Neural cell (in vitro differentiated cells): ENCODE measurements around the gene LRRK2. TPM values are rescaled to one million over a fixed set of nuclear protein-coding genes. Genes with fewer than 3 reads are reported as not detected.

ENCODE experiments used
- H2AFZ ChIP-seq: fragments of 200-600, 300-800 bp; sonication (generic), shearing (Covaris generic); 2 replicates; pipeline ENCODE4 v1.6.0; 2014; ENCODE audit warnings: low read depth, mild to moderate bottlenecking, antibody characterized with exemption, low read length, moderate library complexity
- H3F3A ChIP-seq: fragments of 200-600 bp; shearing (Covaris generic); 2 replicates; pipeline ENCODE4 v1.6.1; 2016; ENCODE audit warnings: mild to moderate bottlenecking, moderate library complexity, mixed read lengths, antibody characterized with exemption, low read length; ENCODE audit not compliant: insufficient read depth, poor library complexity, severe bottlenecking
- H3K27ac ChIP-seq: fragments of 200-600, 300-800 bp; sonication (generic), shearing (Covaris generic); 2 replicates; pipeline ENCODE4 v1.5.1; 2014; ENCODE audit warnings: mild to moderate bottlenecking, low read length, moderate library complexity
- H3K27me3 ChIP-seq: fragments of 300-800, 200-600 bp; sonication (generic), shearing (Covaris generic); 2 replicates; pipeline ENCODE4 v1.6.0; 2014; ENCODE audit warnings: mild to moderate bottlenecking, low read depth, low read length, moderate library complexity; ENCODE audit not compliant: insufficient read depth
- H3K36me3 ChIP-seq: fragments of 300-800, 200-600 bp; sonication (generic), shearing (Covaris generic); 2 replicates; pipeline ENCODE4 v1.5.1; 2014; ENCODE audit warnings: mild to moderate bottlenecking, antibody characterized with exemption, low read length, moderate library complexity; ENCODE audit not compliant: insufficient read depth
- H3K4me2 ChIP-seq: fragments of 300-800, 200-600 bp; sonication (generic), shearing (Covaris generic); 2 replicates; pipeline ENCODE4 v1.6.0; 2014; ENCODE audit warnings: mild to moderate bottlenecking, low read length
- H3K4me3 ChIP-seq: fragments of 300-800, 200-600 bp; sonication (generic), shearing (Covaris generic); 2 replicates; pipeline ENCODE4 v1.5.1; 2014; ENCODE audit warnings: mild to moderate bottlenecking, low read length, moderate library complexity
- H3K79me2 ChIP-seq: fragments of 200-600 bp; shearing (Covaris generic); replicated peaks from 2 replicates; pipeline ENCODE4 v1.6.0; 2014; ENCODE audit warnings: mild to moderate bottlenecking, low read length, moderate library complexity; ENCODE audit not compliant: insufficient read depth
- H3K9ac ChIP-seq: fragments of 300-800, 200-600 bp; sonication (generic), shearing (Covaris generic); 2 replicates; pipeline ENCODE4 v1.6.1; 2016; ENCODE audit warnings: mild to moderate bottlenecking, low read length, mixed read lengths
- H3K9me2 ChIP-seq: fragments of 200-600 bp; shearing (Covaris generic); 2 replicates; pipeline ENCODE4 v1.6.1; 2016; ENCODE audit warnings: mild to moderate bottlenecking, low read length, mixed read lengths; ENCODE audit not compliant: insufficient read depth
- H3K9me3 ChIP-seq: fragments of 200-600, 300-800 bp; sonication (generic), shearing (Covaris generic); 2 replicates; pipeline ENCODE4 v1.6.1; 2016; ENCODE audit warnings: mild to moderate bottlenecking, mixed run types, low read length, moderate library complexity, mixed read lengths
- H4K20me1 ChIP-seq: fragments of 200-600 bp; shearing (Covaris generic); 2 replicates; pipeline ENCODE4 v1.6.1; 2016; ENCODE audit warnings: mild to moderate bottlenecking, mixed run types; ENCODE audit not compliant: insufficient read depth
- EP300 ChIP-seq: fragments of 450-650 bp; conservative IDR thresholded peaks from 2 replicates; pipeline ENCODE4 v1.6.1; 2014; ENCODE audit warnings: antibody characterized with exemption, mild to moderate bottlenecking, moderate library complexity; ENCODE audit not compliant: poor library complexity, severe bottlenecking
- EZH2 ChIP-seq: fragments of 200-600, 300-800 bp; shearing (Covaris generic), sonication (generic); IDR thresholded peaks from 2 replicates; pipeline ENCODE4 v1.6.1; 2014; ENCODE audit warnings: antibody characterized with exemption, low read length, borderline replicate concordance, mild to moderate bottlenecking; ENCODE audit not compliant: insufficient read depth, poor library complexity, severe bottlenecking
- MXI1 ChIP-seq: fragments of 450-650 bp; conservative IDR thresholded peaks from 2 replicates; pipeline ENCODE4 v1.6.1; 2014; ENCODE audit warnings: antibody characterized with exemption, mild to moderate bottlenecking; ENCODE audit not compliant: poor library complexity, severe bottlenecking
- POLR2AphosphoS5 ChIP-seq: IDR thresholded peaks from 2 replicates; pipeline ENCODE4 v1.6.1; 2012
- RAD21 ChIP-seq: fragments of 450-650 bp; conservative IDR thresholded peaks from 2 replicates; pipeline ENCODE4 v1.6.1; 2014; ENCODE audit warnings: antibody characterized with exemption, mild to moderate bottlenecking, moderate library complexity
- SMC3 ChIP-seq: fragments of 450-650 bp; conservative IDR thresholded peaks from 2 replicates; pipeline ENCODE4 v1.6.1; 2014; ENCODE audit warnings: antibody characterized with exemption, mild to moderate bottlenecking, moderate library complexity; ENCODE audit not compliant: poor library complexity
- TAF1 ChIP-seq: IDR thresholded peaks from 2 replicates; pipeline ENCODE4 v1.6.1; 2012; ENCODE audit warnings: low read depth
- polyA plus RNA-seq: library from polyadenylated mRNA; depleted of rRNA; stranded (reverse); fragments of >200 nt; gene quantifications from 2 replicates; pipeline ENCODE4 v1.2.3, GENCODE V29; 2014
- TF ChIP-seq, protein P1 (sequence below): fragments of 450-650 bp; IDR thresholded peaks from 2 replicates; pipeline ENCODE4 v1.5.1; 2014; ENCODE audit warnings: antibody characterized with exemption, mild to moderate bottlenecking, moderate library complexity; ENCODE audit not compliant: poor library complexity, severe bottlenecking
- TF ChIP-seq, protein P2 (sequence below): IDR thresholded peaks from 2 replicates; pipeline ENCODE4 v1.6.1; 2012; ENCODE audit warnings: borderline replicate concordance

LRRK2 gene
- polyA plus RNA-seq, 1 donor from 2014 or later: 0.54 TPM

GRCh38 chr12:40390980-40391379, 166.2 kb downstream of the LRRK2 start:
- TF ChIP-seq SMC3 (no peak), MXI1 (no peak), TAF1 (no peak), EP300 (no peak), RAD21 (no peak), POLR2AphosphoS5 (no peak), EZH2 (no peak)
- TF ChIP-seq, protein P1, sequence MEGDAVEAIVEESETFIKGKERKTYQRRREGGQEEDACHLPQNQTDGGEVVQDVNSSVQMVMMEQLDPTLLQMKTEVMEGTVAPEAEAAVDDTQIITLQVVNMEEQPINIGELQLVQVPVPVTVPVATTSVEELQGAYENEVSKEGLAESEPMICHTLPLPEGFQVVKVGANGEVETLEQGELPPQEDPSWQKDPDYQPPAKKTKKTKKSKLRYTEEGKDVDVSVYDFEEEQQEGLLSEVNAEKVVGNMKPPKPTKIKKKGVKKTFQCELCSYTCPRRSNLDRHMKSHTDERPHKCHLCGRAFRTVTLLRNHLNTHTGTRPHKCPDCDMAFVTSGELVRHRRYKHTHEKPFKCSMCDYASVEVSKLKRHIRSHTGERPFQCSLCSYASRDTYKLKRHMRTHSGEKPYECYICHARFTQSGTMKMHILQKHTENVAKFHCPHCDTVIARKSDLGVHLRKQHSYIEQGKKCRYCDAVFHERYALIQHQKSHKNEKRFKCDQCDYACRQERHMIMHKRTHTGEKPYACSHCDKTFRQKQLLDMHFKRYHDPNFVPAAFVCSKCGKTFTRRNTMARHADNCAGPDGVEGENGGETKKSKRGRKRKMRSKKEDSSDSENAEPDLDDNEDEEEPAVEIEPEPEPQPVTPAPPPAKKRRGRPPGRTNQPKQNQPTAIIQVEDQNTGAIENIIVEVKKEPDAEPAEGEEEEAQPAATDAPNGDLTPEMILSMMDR: no peak
- TF ChIP-seq, protein P2, sequence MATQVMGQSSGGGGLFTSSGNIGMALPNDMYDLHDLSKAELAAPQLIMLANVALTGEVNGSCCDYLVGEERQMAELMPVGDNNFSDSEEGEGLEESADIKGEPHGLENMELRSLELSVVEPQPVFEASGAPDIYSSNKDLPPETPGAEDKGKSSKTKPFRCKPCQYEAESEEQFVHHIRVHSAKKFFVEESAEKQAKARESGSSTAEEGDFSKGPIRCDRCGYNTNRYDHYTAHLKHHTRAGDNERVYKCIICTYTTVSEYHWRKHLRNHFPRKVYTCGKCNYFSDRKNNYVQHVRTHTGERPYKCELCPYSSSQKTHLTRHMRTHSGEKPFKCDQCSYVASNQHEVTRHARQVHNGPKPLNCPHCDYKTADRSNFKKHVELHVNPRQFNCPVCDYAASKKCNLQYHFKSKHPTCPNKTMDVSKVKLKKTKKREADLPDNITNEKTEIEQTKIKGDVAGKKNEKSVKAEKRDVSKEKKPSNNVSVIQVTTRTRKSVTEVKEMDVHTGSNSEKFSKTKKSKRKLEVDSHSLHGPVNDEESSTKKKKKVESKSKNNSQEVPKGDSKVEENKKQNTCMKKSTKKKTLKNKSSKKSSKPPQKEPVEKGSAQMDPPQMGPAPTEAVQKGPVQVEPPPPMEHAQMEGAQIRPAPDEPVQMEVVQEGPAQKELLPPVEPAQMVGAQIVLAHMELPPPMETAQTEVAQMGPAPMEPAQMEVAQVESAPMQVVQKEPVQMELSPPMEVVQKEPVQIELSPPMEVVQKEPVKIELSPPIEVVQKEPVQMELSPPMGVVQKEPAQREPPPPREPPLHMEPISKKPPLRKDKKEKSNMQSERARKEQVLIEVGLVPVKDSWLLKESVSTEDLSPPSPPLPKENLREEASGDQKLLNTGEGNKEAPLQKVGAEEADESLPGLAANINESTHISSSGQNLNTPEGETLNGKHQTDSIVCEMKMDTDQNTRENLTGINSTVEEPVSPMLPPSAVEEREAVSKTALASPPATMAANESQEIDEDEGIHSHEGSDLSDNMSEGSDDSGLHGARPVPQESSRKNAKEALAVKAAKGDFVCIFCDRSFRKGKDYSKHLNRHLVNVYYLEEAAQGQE: no peak
- Histone ChIP-seq H3K4me3 (no peak overlapping the region), H3F3A (no peaks in the 10 kb centered on the region), H2AFZ (no peak overlapping the region), H4K20me1 (no peaks in the 10 kb centered on the region), H3K27me3 (no peaks in the 10 kb centered on the region), H3K79me2 (no peaks in the 10 kb centered on the region), H3K9me3 (no peaks in the 10 kb centered on the region), H3K4me2 (no peak overlapping the region), H3K9ac (no peak overlapping the region), H3K9me2 (no peaks in the 10 kb centered on the region), H3K27ac (no peak overlapping the region), H3K36me3 (no peaks in the 10 kb centered on the region)

- Histone ChIP-seq H3K36me3 (no peaks in the 10 kb centered on the region), H3K4me2 (no peak overlapping the region), H4K20me1 (no peaks in the 10 kb centered on the region), H3K4me3 (no peak overlapping the region), H3K79me2 (no peaks in the 10 kb centered on the region), H3K9me2 (no peaks in the 10 kb centered on the region), H3K9me3 (no peaks in the 10 kb centered on the region), H3K27ac (no peak overlapping the region), H3K27me3 (no peaks in the 10 kb centered on the region), H3F3A (no peaks in the 10 kb centered on the region), H2AFZ (no peak overlapping the region), H3K9ac (no peak overlapping the region)
- TF ChIP-seq TAF1 (no peak), EZH2 (no peak), MXI1 (no peak), POLR2AphosphoS5 (no peak), EP300 (no peak), RAD21 (no peak), SMC3 (no peak)
- TF ChIP-seq, protein P2: no peak
- TF ChIP-seq, protein P1: no peak
Observed at GRCh38 chr12:40393026-40393425, 168.2 kb downstream of the LRRK2 start.
